Osteoblast (primary cell): ENCODE results near the gene MTHFSD. TPM values are rescaled to one million over a fixed set of nuclear protein-coding genes. Genes with fewer than 3 reads are reported as not detected.
A peak's percentile ranks its signal among the peaks of the same experiment; 100 is the strongest.

Experiments
- DNase-seq: peaks from one replicate; pipeline ENCODE4 v3.0.0; 2011; ENCODE audit warnings: low spot score, mixed read lengths; ENCODE audit not compliant: insufficient read length; ENCODE audit errors: missing footprints
- H2AFZ ChIP-seq: 2 replicates; pipeline ENCODE4 v1.6.0; 2011; ENCODE audit warnings: mild to moderate bottlenecking, low read length
- H3K27ac ChIP-seq: 2 replicates; pipeline ENCODE4 v1.5.1; 2011; ENCODE audit warnings: mild to moderate bottlenecking, low read depth, low read length, moderate library complexity
- H3K27me3 ChIP-seq: 2 replicates; pipeline ENCODE4 v1.6.0; 2012; ENCODE audit warnings: mild to moderate bottlenecking, control low read depth, inconsistent platforms, low read length, moderate library complexity; ENCODE audit not compliant: insufficient read depth
- H3K36me3 ChIP-seq: 2 replicates; pipeline ENCODE4 v1.5.1; 2011; ENCODE audit warnings: mild to moderate bottlenecking, low read length, control low read depth, moderate library complexity; ENCODE audit not compliant: insufficient read depth
- H3K4me1 ChIP-seq: 2 replicates; pipeline ENCODE4 v1.5.1; 2011; ENCODE audit warnings: mild to moderate bottlenecking, low read length, control low read depth, moderate library complexity; ENCODE audit not compliant: insufficient read depth
- H3K4me2 ChIP-seq: 2 replicates; pipeline ENCODE4 v1.6.0; 2011; ENCODE audit warnings: mild to moderate bottlenecking, low read length; ENCODE audit not compliant: insufficient read depth
- H3K4me3 ChIP-seq: fragments of 200-600 bp; sonication (generic); 3 replicates; pipeline ENCODE4 v1.5.1; 2012; ENCODE audit warnings: mild to moderate bottlenecking, low read length, inconsistent platforms; ENCODE audit not compliant: insufficient read depth
- H3K79me2 ChIP-seq: 2 replicates; pipeline ENCODE4 v1.6.0; 2012; ENCODE audit warnings: mild to moderate bottlenecking, low read length, control low read depth, inconsistent platforms; ENCODE audit not compliant: insufficient read depth
- H3K9me3 ChIP-seq: 2 replicates; pipeline ENCODE4 v1.5.1; 2011; ENCODE audit warnings: low read depth, low read length, control low read depth
- H4K20me1 ChIP-seq: 2 replicates; pipeline ENCODE4 v1.6.0; 2012; ENCODE audit warnings: mild to moderate bottlenecking, low read length, control low read depth; ENCODE audit not compliant: insufficient read depth
- total RNA-seq: library from RNA; depleted of rRNA; stranded (reverse); fragments of >200 nt; gene quantifications from 2 replicates; pipeline ENCODE4 v1.2.3, GENCODE V29; 2012
- TF ChIP-seq, protein P1 (sequence below): IDR thresholded peaks from 2 replicates; pipeline ENCODE4 v1.5.1; 2011; ENCODE audit warnings: mild to moderate bottlenecking, low read depth, low read length, moderate library complexity; ENCODE audit errors: extremely low read depth

Gene MTHFSD
- total RNA-seq, 1 donor = 18.5 TPM

DNA sequence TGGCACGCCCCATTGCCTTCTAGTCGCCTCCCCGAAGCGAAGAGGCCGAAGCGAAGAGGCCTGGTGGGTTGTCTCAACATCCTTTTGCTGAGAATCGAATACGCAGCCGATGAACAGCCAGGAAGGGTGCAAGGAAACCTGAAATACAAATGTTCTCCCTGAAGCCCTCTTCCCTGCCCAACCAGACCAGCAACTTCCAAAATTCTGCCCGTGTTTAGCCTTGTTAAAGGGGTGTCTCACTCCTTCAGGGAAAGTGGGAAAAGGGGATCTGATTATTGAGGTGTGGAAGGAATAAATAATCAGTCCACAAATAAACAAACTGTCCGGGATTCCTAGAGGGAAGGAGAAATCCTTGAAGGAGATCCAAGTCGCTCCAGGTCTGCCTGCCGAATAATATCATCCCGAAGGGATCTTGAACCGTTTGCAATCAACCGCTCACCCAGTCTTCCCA, 10.2 kb upstream of the MTHFSD start:
- Histone ChIP-seq H3K27ac (no peak overlapping the region), H3K4me1 (peaks cover 9% of the 10 kb centered on the region), H3K4me2 (no peak overlapping the region), H3K9me3 (no peaks in the 10 kb centered on the region), H4K20me1 (peaks cover 3% of the 10 kb centered on the region), H3K36me3 (peaks cover 16% of the 10 kb centered on the region), H3K79me2 (peaks cover 48% of the 10 kb centered on the region), H3K27me3 (no peaks in the 10 kb centered on the region), H2AFZ (no peak overlapping the region), H3K4me3 (peak overlapping the region; percentile 60)
- TF ChIP-seq, protein P1, sequence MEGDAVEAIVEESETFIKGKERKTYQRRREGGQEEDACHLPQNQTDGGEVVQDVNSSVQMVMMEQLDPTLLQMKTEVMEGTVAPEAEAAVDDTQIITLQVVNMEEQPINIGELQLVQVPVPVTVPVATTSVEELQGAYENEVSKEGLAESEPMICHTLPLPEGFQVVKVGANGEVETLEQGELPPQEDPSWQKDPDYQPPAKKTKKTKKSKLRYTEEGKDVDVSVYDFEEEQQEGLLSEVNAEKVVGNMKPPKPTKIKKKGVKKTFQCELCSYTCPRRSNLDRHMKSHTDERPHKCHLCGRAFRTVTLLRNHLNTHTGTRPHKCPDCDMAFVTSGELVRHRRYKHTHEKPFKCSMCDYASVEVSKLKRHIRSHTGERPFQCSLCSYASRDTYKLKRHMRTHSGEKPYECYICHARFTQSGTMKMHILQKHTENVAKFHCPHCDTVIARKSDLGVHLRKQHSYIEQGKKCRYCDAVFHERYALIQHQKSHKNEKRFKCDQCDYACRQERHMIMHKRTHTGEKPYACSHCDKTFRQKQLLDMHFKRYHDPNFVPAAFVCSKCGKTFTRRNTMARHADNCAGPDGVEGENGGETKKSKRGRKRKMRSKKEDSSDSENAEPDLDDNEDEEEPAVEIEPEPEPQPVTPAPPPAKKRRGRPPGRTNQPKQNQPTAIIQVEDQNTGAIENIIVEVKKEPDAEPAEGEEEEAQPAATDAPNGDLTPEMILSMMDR = no peak
- peak; percentile 62 for DNase-seq

DNA sequence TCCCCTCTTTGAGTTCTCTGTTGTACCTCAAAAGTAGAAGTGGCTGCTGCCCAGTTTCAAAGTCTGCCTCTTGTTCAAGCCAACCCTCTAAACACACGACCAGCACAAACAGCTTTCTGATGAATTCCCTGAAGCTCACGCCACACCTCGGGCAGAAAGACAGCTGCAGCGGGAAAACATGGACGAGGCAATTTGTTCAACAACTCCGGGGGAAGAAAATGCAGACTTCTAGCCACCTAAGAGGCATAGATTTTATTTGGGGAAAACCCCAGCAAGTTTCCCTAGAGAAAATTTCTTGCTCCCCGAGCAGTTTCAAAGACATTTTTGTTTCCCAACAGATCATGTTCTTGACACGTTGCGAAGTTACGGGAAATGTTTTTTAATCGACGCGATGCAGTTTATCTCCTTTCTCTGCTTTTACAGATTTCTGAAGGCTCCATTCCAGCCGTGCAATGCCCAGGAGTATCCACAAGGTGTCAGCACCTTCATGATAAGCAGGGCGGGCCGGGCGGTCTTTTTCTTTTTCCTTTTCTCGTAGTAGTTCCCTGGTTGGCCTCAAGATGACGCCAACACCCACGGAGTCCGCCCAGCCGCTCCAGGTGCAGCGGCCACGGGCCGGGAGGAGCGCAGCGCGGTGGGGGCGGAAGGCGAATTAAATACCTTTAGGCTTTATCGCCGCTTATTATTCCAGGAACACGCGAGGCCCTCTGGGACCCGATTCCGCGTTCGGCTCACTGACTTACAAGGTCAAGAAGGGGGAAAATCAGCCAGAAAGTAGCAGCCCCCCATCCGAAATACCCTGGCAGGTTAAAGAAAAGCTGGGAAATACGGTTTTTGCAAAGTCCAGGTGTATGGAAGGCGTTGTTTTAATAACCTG, 8.7 kb upstream of the MTHFSD start:
- H3K36me3 ChIP-seq = peaks cover 3% of the 10 kb centered on the region
- peak overlapping the region; percentile 75 for H2AFZ ChIP-seq
- peaks cover 33% of the 10 kb centered on the region for H3K79me2 ChIP-seq
- peak overlapping the region; percentile 65 for H3K27ac ChIP-seq
- peak overlapping the region; percentile 96 for H3K4me2 ChIP-seq
- TF ChIP-seq, protein P1 = peak; percentile 100
- H3K27me3 ChIP-seq = no peaks in the 10 kb centered on the region
- no peaks in the 10 kb centered on the region for H3K9me3 ChIP-seq
- peaks cover 9% of the 10 kb centered on the region for H3K4me1 ChIP-seq
- H4K20me1 ChIP-seq = no peaks in the 10 kb centered on the region
- H3K4me3 ChIP-seq = peak overlapping the region; percentile 68
- DNase-seq = peak; percentile 94

DNA sequence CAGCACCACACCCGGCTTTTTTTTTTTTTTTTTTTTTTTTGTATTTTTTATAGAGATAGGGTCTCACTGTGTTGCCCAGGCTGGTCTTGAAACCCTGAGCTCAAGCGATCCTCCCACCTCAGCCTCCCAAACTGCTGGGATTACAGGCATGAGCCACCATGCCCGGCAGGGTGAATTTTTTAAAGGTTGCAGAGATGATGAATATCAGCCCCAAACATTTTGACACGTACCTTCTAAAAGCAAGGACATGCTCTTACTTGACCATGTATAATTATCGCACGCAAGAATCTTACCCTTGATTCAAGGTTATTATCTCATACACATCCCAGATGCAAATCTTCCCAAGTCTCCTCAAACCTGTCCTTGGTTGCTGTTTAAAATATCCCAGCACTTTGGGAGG, 7.3 kb upstream of the MTHFSD start:
- Histone ChIP-seq H3K36me3 (no peaks in the 10 kb centered on the region), H3K9me3 (no peaks in the 10 kb centered on the region), H3K79me2 (peaks cover 19% of the 10 kb centered on the region), H3K27ac (no peak overlapping the region), H3K4me2 (no peak overlapping the region), H3K4me3 (no peak overlapping the region), H2AFZ (no peak overlapping the region), H3K27me3 (no peaks in the 10 kb centered on the region), H4K20me1 (no peaks in the 10 kb centered on the region), H3K4me1 (peaks cover 9% of the 10 kb centered on the region)
- DNase-seq = no peak
- TF ChIP-seq, protein P1 = no peak

DNA sequence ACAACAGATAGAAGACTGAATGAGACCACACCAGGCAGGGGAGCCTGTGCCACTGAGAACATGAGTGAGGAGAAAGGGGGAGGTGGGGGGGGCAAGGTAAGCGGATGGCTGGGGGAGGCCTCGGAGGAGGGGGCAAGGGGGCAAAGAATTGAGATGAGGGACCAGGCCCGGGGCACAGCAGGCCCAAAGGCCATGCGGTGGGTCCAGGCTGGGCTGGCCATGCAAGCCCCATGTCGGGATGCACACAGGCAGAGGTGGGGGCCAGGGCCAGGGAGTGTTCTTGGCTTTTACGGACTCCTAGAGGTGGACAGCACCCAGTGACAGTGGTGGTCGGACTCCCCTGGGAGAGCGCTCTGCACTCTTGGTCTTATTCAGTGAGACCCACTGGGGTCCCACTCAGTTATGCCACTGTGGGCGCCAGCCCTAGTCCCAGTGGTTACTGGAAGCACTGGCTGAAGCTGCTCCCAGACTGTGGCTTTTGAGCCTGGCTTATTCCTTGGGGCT, 4.8 kb upstream of the MTHFSD start:
- no peak overlapping the region for H3K4me2 ChIP-seq
- peaks cover 18% of the 10 kb centered on the region for H3K4me1 ChIP-seq
- H3K9me3 ChIP-seq = no peaks in the 10 kb centered on the region
- peak; percentile 43 for DNase-seq
- H3K27ac ChIP-seq = no peak overlapping the region
- no peaks in the 10 kb centered on the region for H3K36me3 ChIP-seq
- H3K4me3 ChIP-seq = no peak overlapping the region
- TF ChIP-seq, protein P1 = no peak
- H3K79me2 ChIP-seq = peaks cover 5% of the 10 kb centered on the region
- H3K27me3 ChIP-seq = no peaks in the 10 kb centered on the region
- H2AFZ ChIP-seq = no peak overlapping the region
- no peaks in the 10 kb centered on the region for H4K20me1 ChIP-seq
